HEK293 (cell line): Measurements from ENCODE around the gene TXNDC2.

Experiments used
- CTCF ChIA-PET: fragments of 350-600 bp; formaldehyde crosslinking; extraction: SDS; loops from one replicate; lab custom pipeline; 2021; ENCODE audit warnings: antibody characterized with exemption; lab: Yijun Ruan, JAX
- POLR2A ChIA-PET: fragments of 300-600 bp; formaldehyde crosslinking; extraction: SDS; loops from one replicate; lab custom pipeline; 2020; ENCODE audit warnings: antibody characterized with exemption, inconsistent platforms; lab: Yijun Ruan, JAX
- H3K27ac ChIP-seq: fragments of 200-500 bp; sonication (Bioruptor generic); 2 replicates; pipeline ENCODE4 v1.5.1; 2014; ENCODE audit warnings: low read depth, low read length, control low read depth, inconsistent platforms; ENCODE audit errors: extremely low read depth
- H3K36me3 ChIP-seq, 2 experiments: fragments of 200-500 bp in 1 of 2; sonication (Bioruptor generic) in 1 of 2; 1 replicate in 1 of 2; 2 replicates in 1 of 2; pipeline ENCODE4 v1.5.1; 2014 to 2017; ENCODE audit warnings: inconsistent platforms in 2 of 2, low read length in 2 of 2; ENCODE audit not compliant: control insufficient read depth in 2 of 2, insufficient read depth in 1 of 2
- H3K4me1 ChIP-seq: fragments of 200-500 bp; sonication (Bioruptor generic); 2 replicates; pipeline ENCODE4 v1.5.1; 2014; ENCODE audit warnings: mild to moderate bottlenecking, low read length, inconsistent platforms; ENCODE audit not compliant: control insufficient read depth, insufficient read depth
- H3K4me3 ChIP-seq: 2 replicates; pipeline ENCODE4 v1.5.1; 2011; ENCODE audit warnings: low read depth, mild to moderate bottlenecking, control low read depth, low read length, moderate library complexity
- H3K9me3 ChIP-seq: fragments of 200-500 bp; sonication (Bioruptor generic); 2 replicates; pipeline ENCODE4 v1.5.1; 2014; ENCODE audit warnings: low read depth, low read length, inconsistent platforms; ENCODE audit not compliant: control insufficient read depth, insufficient read depth
- GLI2 ChIP-seq: fragments of 450-650 bp; formaldehyde crosslinking; IDR thresholded peaks from 2 replicates; pipeline ENCODE4; 2017; ENCODE audit warnings: missing biosample characterization, missing genetic modification characterization, low read depth, borderline replicate concordance
- MZF1 ChIP-seq: fragments of 450-650 bp; formaldehyde crosslinking; IDR thresholded peaks from 2 replicates; pipeline ENCODE4 v1.5.1; 2017; ENCODE audit warnings: missing biosample characterization, missing genetic modification characterization, borderline replicate concordance
- OVOL3 ChIP-seq: fragments of 450-650 bp; formaldehyde crosslinking; IDR thresholded peaks from 2 replicates; pipeline ENCODE4 v1.5.1; 2016; ENCODE audit warnings: missing biosample characterization, missing genetic modification characterization
- SP3 ChIP-seq: fragments of 450-650 bp; formaldehyde crosslinking; IDR thresholded peaks from 2 replicates; pipeline ENCODE4 v1.5.1; 2016; ENCODE audit warnings: missing biosample characterization, missing genetic modification characterization
- ZBTB48 ChIP-seq: fragments of 450-650 bp; formaldehyde crosslinking; IDR thresholded peaks from 2 replicates; pipeline ENCODE4 v1.5.1; 2016; ENCODE audit warnings: missing biosample characterization, missing genetic modification characterization
- ZNF140 ChIP-seq: fragments of 450-650 bp; formaldehyde crosslinking; IDR thresholded peaks from 2 replicates; pipeline ENCODE4 v1.5.1; 2016; ENCODE audit warnings: missing biosample characterization, missing genetic modification characterization
- ZNF155 ChIP-seq: fragments of 450-650 bp; formaldehyde crosslinking; IDR thresholded peaks from 2 replicates; pipeline ENCODE4 v1.5.1; 2016; ENCODE audit warnings: missing biosample characterization, missing genetic modification characterization
- ZNF19 ChIP-seq: fragments of 450-650 bp; formaldehyde crosslinking; IDR thresholded peaks from 2 replicates; pipeline ENCODE4; 2016; ENCODE audit warnings: missing biosample characterization, missing genetic modification characterization, low read depth
- ZNF202 ChIP-seq: fragments of 450-650 bp; formaldehyde crosslinking; IDR thresholded peaks from 2 replicates; pipeline ENCODE4 v1.5.1; 2016; ENCODE audit warnings: missing biosample characterization, missing genetic modification characterization, borderline replicate concordance
- ZNF274 ChIP-seq, 2 experiments: fragments of 200-500 bp in 1 of 2; fragments of 450-650 bp in 1 of 2; sonication (Bioruptor generic) in 1 of 2; formaldehyde crosslinking in 1 of 2; IDR thresholded peaks; 2 replicates each; pipeline versions ENCODE4 v1.5.1 to v1.6.1; 2014 to 2016; ENCODE audit warnings: borderline replicate concordance in 1 of 2, inconsistent platforms in 1 of 2, low read length in 1 of 2, missing biosample characterization in 1 of 2, missing genetic modification characterization in 1 of 2
- ZNF404 ChIP-seq: fragments of 450-650 bp; formaldehyde crosslinking; IDR thresholded peaks from 2 replicates; pipeline ENCODE4 v1.5.1; 2017; ENCODE audit warnings: missing biosample characterization, missing genetic modification characterization
- ZNF549 ChIP-seq: fragments of 450-650 bp; IDR thresholded peaks from 2 replicates; pipeline ENCODE4 v1.5.1; 2018; ENCODE audit warnings: missing biosample characterization, missing genetic modification characterization, mild to moderate bottlenecking, inconsistent platforms, moderate library complexity
- ZNF560 ChIP-seq: fragments of 450-650 bp; formaldehyde crosslinking; IDR thresholded peaks from 2 replicates; pipeline ENCODE4 v1.5.1; 2017; ENCODE audit warnings: missing biosample characterization, missing genetic modification characterization, borderline replicate concordance
- ZNF600 ChIP-seq: fragments of 450-650 bp; formaldehyde crosslinking; IDR thresholded peaks from 2 replicates; pipeline ENCODE4 v1.5.1; 2016; ENCODE audit warnings: missing biosample characterization, missing genetic modification characterization
- ZNF629 ChIP-seq: fragments of 450-650 bp; formaldehyde crosslinking; IDR thresholded peaks from 2 replicates; pipeline ENCODE4 v1.5.1; 2017; ENCODE audit warnings: missing biosample characterization, missing genetic modification characterization
- ZNF843 ChIP-seq: fragments of 450-650 bp; formaldehyde crosslinking; IDR thresholded peaks from 2 replicates; pipeline ENCODE4 v1.5.1; 2016; ENCODE audit warnings: missing biosample characterization, missing genetic modification characterization
- TF ChIP-seq, protein P1 (sequence below): fragments of 450-650 bp; formaldehyde crosslinking; IDR thresholded peaks from 2 replicates; pipeline ENCODE4 v1.5.1; 2016; ENCODE audit warnings: missing biosample characterization, missing genetic modification characterization
- TF ChIP-seq, protein P2 (sequence below): fragments of 450-650 bp; formaldehyde crosslinking; IDR thresholded peaks from 2 replicates; pipeline ENCODE4 v1.5.1; 2016; ENCODE audit warnings: missing biosample characterization, missing genetic modification characterization
- TF ChIP-seq, protein P3 (sequence below): fragments of 450-650 bp; formaldehyde crosslinking; IDR thresholded peaks from 2 replicates; pipeline ENCODE4 v1.5.1; 2016; ENCODE audit warnings: missing biosample characterization, missing genetic modification characterization
- TF ChIP-seq, protein P4 (sequence below): fragments of 450-650 bp; formaldehyde crosslinking; IDR thresholded peaks from 2 replicates; pipeline ENCODE4 v1.5.1; 2016; ENCODE audit warnings: missing biosample characterization, missing genetic modification characterization
- TF ChIP-seq, protein P5 (sequence below): fragments of 450-650 bp; formaldehyde crosslinking; IDR thresholded peaks from 2 replicates; pipeline ENCODE4 v1.5.1; 2016; ENCODE audit warnings: missing biosample characterization, missing genetic modification characterization, low read depth

The TXNDC2 gene

DNA sequence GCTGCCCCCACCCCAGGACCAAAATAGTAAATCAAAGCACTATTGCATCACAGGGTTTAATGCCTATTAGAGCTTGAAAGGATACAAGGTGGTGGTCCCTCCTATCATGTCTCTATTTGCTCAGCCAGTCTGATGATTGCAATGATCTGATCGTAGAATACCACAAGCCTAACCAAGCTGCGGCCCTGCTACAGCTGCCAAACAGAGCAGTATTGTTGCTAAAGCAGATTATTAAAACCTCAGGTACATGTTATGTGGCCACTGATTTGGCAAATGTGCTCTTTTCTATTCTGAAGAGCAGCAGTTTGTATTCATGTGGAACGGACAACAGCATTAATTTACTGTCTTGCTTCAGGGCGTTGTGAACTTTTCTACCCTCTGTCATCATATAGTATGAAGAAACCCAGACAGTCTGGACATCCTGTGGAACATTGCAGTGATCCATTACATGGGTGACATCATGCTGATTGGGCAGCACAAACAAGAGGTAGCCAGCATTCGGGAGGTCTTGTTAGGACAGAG is 19.7 kb downstream of the TXNDC2 start:
- Histone ChIP-seq H3K4me1 (no peaks in the 10 kb centered on the region), H3K27ac (no peak overlapping the region), H3K36me3 (no peaks in the 10 kb centered on the region), H3K4me3 (no peak overlapping the region), H3K9me3 (no peaks in the 10 kb centered on the region)
- TF ChIP-seq ZBTB48 (no peak), ZNF600 (tag by site-specific recombination) (peak; percentile 73), MZF1 (tag by site-specific recombination) (no peak), ZNF274 (IDR thresholded peaks at IDR 0.05; ENCODE audit: low read length) (no peak), ZNF274 (tag by site-specific recombination; IDR thresholded peaks at IDR 0.05; ENCODE audit: borderline replicate concordance) (no peak), ZNF560 (tag by site-specific recombination) (no peak), OVOL3 (tag by site-specific recombination) (no peak), ZNF19 (no peak), ZNF140 (tag by site-specific recombination) (no peak), ZNF629 (tag by site-specific recombination) (0 out of 2 replicates have a peak, but pooled peaks have one; percentile 36), ZNF202 (tag by site-specific recombination) (no peak), ZNF843 (no peak), ZNF155 (tag by site-specific recombination) (no peak), GLI2 (tag by site-specific recombination) (no peak), SP3 (no peak), ZNF404 (tag by site-specific recombination) (no peak), ZNF549 (no peak)
- TF ChIP-seq, protein P1, sequence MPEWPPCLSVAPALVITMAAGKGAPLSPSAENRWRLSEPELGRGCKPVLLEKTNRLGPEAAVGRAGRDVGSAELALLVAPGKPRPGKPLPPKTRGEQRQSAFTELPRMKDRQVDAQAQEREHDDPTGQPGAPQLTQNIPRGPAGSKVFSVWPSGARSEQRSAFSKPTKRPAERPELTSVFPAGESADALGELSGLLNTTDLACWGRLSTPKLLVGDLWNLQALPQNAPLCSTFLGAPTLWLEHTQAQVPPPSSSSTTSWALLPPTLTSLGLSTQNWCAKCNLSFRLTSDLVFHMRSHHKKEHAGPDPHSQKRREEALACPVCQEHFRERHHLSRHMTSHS = no peak
- TF ChIP-seq, protein P2, sequence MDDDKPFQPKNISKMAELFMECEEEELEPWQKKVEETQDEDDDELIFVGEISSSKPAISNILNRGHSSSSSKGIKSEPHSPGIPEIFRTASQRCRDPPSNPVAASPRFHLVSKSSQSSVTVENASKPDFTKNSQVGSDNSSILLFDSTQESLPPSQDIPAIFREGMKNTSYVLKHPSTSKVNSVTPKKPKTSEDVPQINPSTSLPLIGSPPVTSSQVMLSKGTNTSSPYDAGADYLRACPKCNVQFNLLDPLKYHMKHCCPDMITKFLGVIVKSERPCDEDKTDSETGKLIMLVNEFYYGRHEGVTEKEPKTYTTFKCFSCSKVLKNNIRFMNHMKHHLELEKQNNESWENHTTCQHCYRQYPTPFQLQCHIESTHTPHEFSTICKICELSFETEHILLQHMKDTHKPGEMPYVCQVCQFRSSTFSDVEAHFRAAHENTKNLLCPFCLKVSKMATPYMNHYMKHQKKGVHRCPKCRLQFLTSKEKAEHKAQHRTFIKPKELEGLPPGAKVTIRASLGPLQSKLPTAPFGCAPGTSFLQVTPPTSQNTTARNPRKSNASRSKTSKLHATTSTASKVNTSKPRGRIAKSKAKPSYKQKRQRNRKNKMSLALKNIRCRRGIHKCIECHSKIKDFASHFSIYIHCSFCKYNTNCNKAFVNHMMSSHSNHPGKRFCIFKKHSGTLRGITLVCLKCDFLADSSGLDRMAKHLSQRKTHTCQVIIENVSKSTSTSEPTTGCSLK (tag by site-specific recombination) = no peak
- TF ChIP-seq, protein P3, sequence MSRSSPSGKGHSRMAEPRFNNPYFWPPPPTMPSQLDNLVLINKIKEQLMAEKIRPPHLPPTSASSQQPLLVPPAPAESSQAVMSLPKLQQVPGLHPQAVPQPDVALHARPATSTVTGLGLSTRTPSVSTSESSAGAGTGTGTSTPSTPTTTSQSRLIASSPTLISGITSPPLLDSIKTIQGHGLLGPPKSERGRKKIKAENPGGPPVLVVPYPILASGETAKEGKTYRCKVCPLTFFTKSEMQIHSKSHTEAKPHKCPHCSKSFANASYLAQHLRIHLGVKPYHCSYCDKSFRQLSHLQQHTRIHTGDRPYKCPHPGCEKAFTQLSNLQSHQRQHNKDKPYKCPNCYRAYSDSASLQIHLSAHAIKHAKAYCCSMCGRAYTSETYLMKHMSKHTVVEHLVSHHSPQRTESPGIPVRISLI (tag by site-specific recombination) = no peak
- TF ChIP-seq, protein P4, sequence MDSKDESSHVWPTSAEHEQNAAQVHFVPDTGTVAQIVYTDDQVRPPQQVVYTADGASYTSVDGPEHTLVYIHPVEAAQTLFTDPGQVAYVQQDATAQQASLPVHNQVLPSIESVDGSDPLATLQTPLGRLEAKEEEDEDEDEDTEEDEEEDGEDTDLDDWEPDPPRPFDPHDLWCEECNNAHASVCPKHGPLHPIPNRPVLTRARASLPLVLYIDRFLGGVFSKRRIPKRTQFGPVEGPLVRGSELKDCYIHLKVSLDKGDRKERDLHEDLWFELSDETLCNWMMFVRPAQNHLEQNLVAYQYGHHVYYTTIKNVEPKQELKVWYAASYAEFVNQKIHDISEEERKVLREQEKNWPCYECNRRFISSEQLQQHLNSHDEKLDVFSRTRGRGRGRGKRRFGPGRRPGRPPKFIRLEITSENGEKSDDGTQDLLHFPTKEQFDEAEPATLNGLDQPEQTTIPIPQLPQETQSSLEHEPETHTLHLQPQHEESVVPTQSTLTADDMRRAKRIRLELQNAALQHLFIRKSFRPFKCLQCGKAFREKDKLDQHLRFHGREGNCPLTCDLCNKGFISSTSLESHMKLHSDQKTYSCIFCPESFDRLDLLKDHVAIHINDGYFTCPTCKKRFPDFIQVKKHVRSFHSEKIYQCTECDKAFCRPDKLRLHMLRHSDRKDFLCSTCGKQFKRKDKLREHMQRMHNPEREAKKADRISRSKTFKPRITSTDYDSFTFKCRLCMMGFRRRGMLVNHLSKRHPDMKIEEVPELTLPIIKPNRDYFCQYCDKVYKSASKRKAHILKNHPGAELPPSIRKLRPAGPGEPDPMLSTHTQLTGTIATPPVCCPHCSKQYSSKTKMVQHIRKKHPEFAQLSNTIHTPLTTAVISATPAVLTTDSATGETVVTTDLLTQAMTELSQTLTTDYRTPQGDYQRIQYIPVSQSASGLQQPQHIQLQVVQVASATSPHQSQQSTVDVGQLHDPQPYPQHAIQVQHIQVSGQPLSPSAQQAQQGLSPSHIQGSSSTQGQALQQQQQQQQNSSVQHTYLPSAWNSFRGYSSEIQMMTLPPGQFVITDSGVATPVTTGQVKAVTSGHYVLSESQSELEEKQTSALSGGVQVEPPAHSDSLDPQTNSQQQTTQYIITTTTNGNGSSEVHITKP (tag by site-specific recombination) = 0 out of 2 replicates have a peak, but pooled peaks have one; percentile 17
- TF ChIP-seq, protein P5, sequence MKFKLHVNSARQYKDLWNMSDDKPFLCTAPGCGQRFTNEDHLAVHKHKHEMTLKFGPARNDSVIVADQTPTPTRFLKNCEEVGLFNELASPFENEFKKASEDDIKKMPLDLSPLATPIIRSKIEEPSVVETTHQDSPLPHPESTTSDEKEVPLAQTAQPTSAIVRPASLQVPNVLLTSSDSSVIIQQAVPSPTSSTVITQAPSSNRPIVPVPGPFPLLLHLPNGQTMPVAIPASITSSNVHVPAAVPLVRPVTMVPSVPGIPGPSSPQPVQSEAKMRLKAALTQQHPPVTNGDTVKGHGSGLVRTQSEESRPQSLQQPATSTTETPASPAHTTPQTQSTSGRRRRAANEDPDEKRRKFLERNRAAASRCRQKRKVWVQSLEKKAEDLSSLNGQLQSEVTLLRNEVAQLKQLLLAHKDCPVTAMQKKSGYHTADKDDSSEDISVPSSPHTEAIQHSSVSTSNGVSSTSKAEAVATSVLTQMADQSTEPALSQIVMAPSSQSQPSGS (tag by site-specific recombination) = peak; percentile 59; the same call in 1 of the 2 replicates
- CTCF ChIA-PET = interaction anchor here (0.6 kb wide), 1 partner anchor 12 kb away, joined by 3 read pairs; no protein-coding TSS in a partner anchor
- POLR2A ChIA-PET = interaction anchor here (1.3 kb wide), 1 partner anchor 8 kb away, joined by 4 read pairs; the partner anchor contains the start of gene VAPA
